GM12878 (cell line): ENCODE results near the gene PDCD1LG2. TPM values are rescaled to one million over a fixed set of nuclear protein-coding genes. Genes with fewer than 3 reads are reported as not detected.
A peak's percentile ranks its signal among the peaks of the same experiment; 100 is the strongest.

ENCODE experiments used
- CBFB ChIP-seq: IDR thresholded peaks from 2 replicates; pipeline ENCODE4 v1.6.1; 2016; ENCODE audit warnings: antibody characterized with exemption, low read depth
- CBX5 ChIP-seq: sonication (generic); IDR thresholded peaks from 2 replicates; pipeline ENCODE4 v1.6.1; 2016; ENCODE audit warnings: low read depth, moderate library complexity, mild to moderate bottlenecking, inconsistent platforms
- CEBPB ChIP-seq, 2 experiments: fragments of 150-350 bp in 1 of 2; IDR thresholded peaks; 2 replicates each; pipeline ENCODE4 v1.6.1; 2012 to 2014; ENCODE audit warnings: low read depth in 2 of 2, low read length in 2 of 2, borderline replicate concordance in 1 of 2, inconsistent platforms in 1 of 2
- CREM ChIP-seq: IDR thresholded peaks from 2 replicates; pipeline ENCODE4 v1.6.1; 2014; ENCODE audit warnings: antibody characterized with exemption, low read depth
- E4F1 ChIP-seq: fragments of 450-650 bp; IDR thresholded peaks from 2 replicates; pipeline ENCODE4 v1.6.1; 2018; ENCODE audit warnings: borderline replicate concordance, mild to moderate bottlenecking; ENCODE audit not compliant: partially characterized antibody
- FOS ChIP-seq: IDR thresholded peaks from 3 replicates; pipeline ENCODE4 v1.6.1; 2011; ENCODE audit warnings: borderline replicate concordance; ENCODE audit not compliant: insufficient read length; ENCODE audit errors: extremely low read depth
- FOXM1 ChIP-seq: IDR thresholded peaks from 2 replicates; pipeline ENCODE4 v1.6.1; 2012; ENCODE audit warnings: low read depth, mild to moderate bottlenecking, inconsistent platforms, low read length, moderate library complexity
- HDGF ChIP-seq: fragments of 450-650 bp; IDR thresholded peaks from 2 replicates; pipeline ENCODE4 v1.6.1; 2016; ENCODE audit warnings: antibody characterized with exemption
- IKZF1 ChIP-seq: fragments of 450-650 bp; conservative IDR thresholded peaks from 2 replicates; pipeline ENCODE4 v1.6.1; 2017; ENCODE audit warnings: antibody characterized with exemption, mild to moderate bottlenecking
- IRF3 ChIP-seq: fragments of 450-650 bp; IDR thresholded peaks from 2 replicates; pipeline ENCODE4 v1.6.1; 2014; ENCODE audit warnings: mild to moderate bottlenecking
- JUNB ChIP-seq: IDR thresholded peaks from 2 replicates; pipeline ENCODE4 v1.6.1; 2016; ENCODE audit warnings: antibody characterized with exemption, mild to moderate bottlenecking
- KLF5 ChIP-seq: fragments of 450-650 bp; IDR thresholded peaks from 2 replicates; pipeline ENCODE4 v1.6.1; 2014; ENCODE audit warnings: mild to moderate bottlenecking; ENCODE audit not compliant: partially characterized antibody
- MLLT1 ChIP-seq: fragments of 450-650 bp; IDR thresholded peaks from 2 replicates; pipeline ENCODE4 v1.6.1; 2016; ENCODE audit warnings: mild to moderate bottlenecking
- NBN ChIP-seq: fragments of 450-650 bp; IDR thresholded peaks from 2 replicates; pipeline ENCODE4 v1.6.1; 2016
- NFYA ChIP-seq: IDR thresholded peaks from 2 replicates; pipeline ENCODE4 v1.6.1; 2011; ENCODE audit warnings: low read depth, mild to moderate bottlenecking, low read length, improper control_type of control experiment, borderline replicate concordance
- RUNX3 ChIP-seq: IDR thresholded peaks from 2 replicates; pipeline ENCODE4 v1.6.1; 2012; ENCODE audit warnings: low read length, inconsistent platforms
- TCF3 ChIP-seq: IDR thresholded peaks from 2 replicates; pipeline ENCODE4 v1.6.1; 2012; ENCODE audit warnings: low read depth, mild to moderate bottlenecking, low read length, borderline replicate concordance; ENCODE audit not compliant: insufficient read depth
- ZBED1 ChIP-seq: IDR thresholded peaks from 2 replicates; pipeline ENCODE4 v1.6.1; 2016; ENCODE audit warnings: borderline replicate concordance
- polyA plus RNA-seq, 11 experiments: library from polyadenylated mRNA; depleted of rRNA in 4 of 11; unstranded in 6 of 11; stranded (reverse) in 5 of 11; fragments of >200 nt; fragmentation: Nextera tagmentation in 4 of 11; fragmentation: Illumina TruSeq in 1 of 11; extraction: Ambion mirVana in 4 of 11; extraction: Trizol in 1 of 11; gene quantifications; 1 replicate in 1 of 11; 2 replicates in 10 of 11; pipeline versions ENCODE4 v1.2.1 to v1.2.3, GENCODE V29; 2011 to 2016; ENCODE audit warnings: inconsistent platforms in 2 of 11, missing spikeins in 2 of 11, low read depth in 1 of 11
- total RNA-seq, 4 experiments: library from RNA; depleted of rRNA in 3 of 4; stranded (reverse); fragments of >200 nt in 3 of 4; fragmentation: Illumina TruSeq in 1 of 4; extraction: Trizol in 1 of 4; gene quantifications; 2 replicates each; pipeline versions ENCODE4 v1.2.1 to v1.2.3, GENCODE V29; 2013 to 2021
- TF ChIP-seq, protein P1 (sequence below): fragments of 450-650 bp; IDR thresholded peaks from 2 replicates; pipeline ENCODE4 v1.6.1; 2017; ENCODE audit warnings: mild to moderate bottlenecking
- TF ChIP-seq, protein P2 (sequence below): fragments of 450-650 bp; IDR thresholded peaks from 2 replicates; pipeline ENCODE4 v1.6.1; 2017; ENCODE audit warnings: low read depth, mild to moderate bottlenecking, moderate library complexity

PDCD1LG2 gene
- total and polyA plus RNA-seq, 10 of the 15 experiments (the other 5 are each of a cell fraction or from before 2014, with no cell fraction given): 1.5 to 37.3 (median 3.0) TPM

GRCh38 chr9:5617749-5618148 lies 107.4 kb downstream of the PDCD1LG2 start (continued):
- TF ChIP-seq MLLT1 (0 out of 2 replicates have a peak, but pooled peaks have one; percentile 67), IKZF1 (peak; percentile 70; the same call in 1 of the 2 replicates), CBFB (no peak), E4F1 (no peak), RUNX3 (peak; percentile 63; the same call in 1 of the 2 replicates), NBN (peak; percentile 78), KLF5 (no peak), ZBED1 (peak; percentile 44; the same call in 1 of the 2 replicates), FOXM1 (no peak), CBX5 (0 out of 2 replicates have a peak, but pooled peaks have one; percentile 26), IRF3 (no peak), HDGF (0 out of 2 replicates have a peak, but pooled peaks have one; percentile 52), CREM (0 out of 2 replicates have a peak, but pooled peaks have one; percentile 18), CEBPB (IDR thresholded peaks at IDR 0.05; ENCODE audit: borderline replicate concordance in 1 of 2, low read depth in 2 of 2, low read length in 2 of 2) (no peak), NFYA (no peak), JUNB (peak; percentile 44), TCF3 (no peak), FOS (no peak)
- TF ChIP-seq, protein P1, sequence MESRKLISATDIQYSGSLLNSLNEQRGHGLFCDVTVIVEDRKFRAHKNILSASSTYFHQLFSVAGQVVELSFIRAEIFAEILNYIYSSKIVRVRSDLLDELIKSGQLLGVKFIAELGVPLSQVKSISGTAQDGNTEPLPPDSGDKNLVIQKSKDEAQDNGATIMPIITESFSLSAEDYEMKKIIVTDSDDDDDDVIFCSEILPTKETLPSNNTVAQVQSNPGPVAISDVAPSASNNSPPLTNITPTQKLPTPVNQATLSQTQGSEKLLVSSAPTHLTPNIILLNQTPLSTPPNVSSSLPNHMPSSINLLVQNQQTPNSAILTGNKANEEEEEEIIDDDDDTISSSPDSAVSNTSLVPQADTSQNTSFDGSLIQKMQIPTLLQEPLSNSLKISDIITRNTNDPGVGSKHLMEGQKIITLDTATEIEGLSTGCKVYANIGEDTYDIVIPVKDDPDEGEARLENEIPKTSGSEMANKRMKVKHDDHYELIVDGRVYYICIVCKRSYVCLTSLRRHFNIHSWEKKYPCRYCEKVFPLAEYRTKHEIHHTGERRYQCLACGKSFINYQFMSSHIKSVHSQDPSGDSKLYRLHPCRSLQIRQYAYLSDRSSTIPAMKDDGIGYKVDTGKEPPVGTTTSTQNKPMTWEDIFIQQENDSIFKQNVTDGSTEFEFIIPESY: no peak
- TF ChIP-seq, protein P2, sequence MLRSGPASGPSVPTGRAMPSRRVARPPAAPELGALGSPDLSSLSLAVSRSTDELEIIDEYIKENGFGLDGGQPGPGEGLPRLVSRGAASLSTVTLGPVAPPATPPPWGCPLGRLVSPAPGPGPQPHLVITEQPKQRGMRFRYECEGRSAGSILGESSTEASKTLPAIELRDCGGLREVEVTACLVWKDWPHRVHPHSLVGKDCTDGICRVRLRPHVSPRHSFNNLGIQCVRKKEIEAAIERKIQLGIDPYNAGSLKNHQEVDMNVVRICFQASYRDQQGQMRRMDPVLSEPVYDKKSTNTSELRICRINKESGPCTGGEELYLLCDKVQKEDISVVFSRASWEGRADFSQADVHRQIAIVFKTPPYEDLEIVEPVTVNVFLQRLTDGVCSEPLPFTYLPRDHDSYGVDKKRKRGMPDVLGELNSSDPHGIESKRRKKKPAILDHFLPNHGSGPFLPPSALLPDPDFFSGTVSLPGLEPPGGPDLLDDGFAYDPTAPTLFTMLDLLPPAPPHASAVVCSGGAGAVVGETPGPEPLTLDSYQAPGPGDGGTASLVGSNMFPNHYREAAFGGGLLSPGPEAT: peak; percentile 79; the same call in 1 of the 2 replicates
